Osteoblast (primary cell): ENCODE results near the gene CMKLR1. TPM values are rescaled to one million over a fixed set of nuclear protein-coding genes. Genes with fewer than 3 reads are reported as not detected.

Experiments used
- DNase-seq: peaks from one replicate; pipeline ENCODE4 v3.0.0; 2011; ENCODE audit warnings: low spot score, mixed read lengths; ENCODE audit not compliant: insufficient read length; ENCODE audit errors: missing footprints
- H2AFZ ChIP-seq: 2 replicates; pipeline ENCODE4 v1.6.0; 2011; ENCODE audit warnings: mild to moderate bottlenecking, low read length
- H3K27ac ChIP-seq: 2 replicates; pipeline ENCODE4 v1.5.1; 2011; ENCODE audit warnings: mild to moderate bottlenecking, low read depth, low read length, moderate library complexity
- H3K27me3 ChIP-seq: 2 replicates; pipeline ENCODE4 v1.6.0; 2012; ENCODE audit warnings: mild to moderate bottlenecking, control low read depth, inconsistent platforms, low read length, moderate library complexity; ENCODE audit not compliant: insufficient read depth
- H3K36me3 ChIP-seq: 2 replicates; pipeline ENCODE4 v1.5.1; 2011; ENCODE audit warnings: mild to moderate bottlenecking, low read length, control low read depth, moderate library complexity; ENCODE audit not compliant: insufficient read depth
- H3K4me1 ChIP-seq: 2 replicates; pipeline ENCODE4 v1.5.1; 2011; ENCODE audit warnings: mild to moderate bottlenecking, low read length, control low read depth, moderate library complexity; ENCODE audit not compliant: insufficient read depth
- H3K4me2 ChIP-seq: 2 replicates; pipeline ENCODE4 v1.6.0; 2011; ENCODE audit warnings: mild to moderate bottlenecking, low read length; ENCODE audit not compliant: insufficient read depth
- H3K4me3 ChIP-seq: fragments of 200-600 bp; sonication (generic); 3 replicates; pipeline ENCODE4 v1.5.1; 2012; ENCODE audit warnings: mild to moderate bottlenecking, low read length, inconsistent platforms; ENCODE audit not compliant: insufficient read depth
- H3K79me2 ChIP-seq: 2 replicates; pipeline ENCODE4 v1.6.0; 2012; ENCODE audit warnings: mild to moderate bottlenecking, low read length, control low read depth, inconsistent platforms; ENCODE audit not compliant: insufficient read depth
- H3K9me3 ChIP-seq: 2 replicates; pipeline ENCODE4 v1.5.1; 2011; ENCODE audit warnings: low read depth, low read length, control low read depth
- H4K20me1 ChIP-seq: 2 replicates; pipeline ENCODE4 v1.6.0; 2012; ENCODE audit warnings: mild to moderate bottlenecking, low read length, control low read depth; ENCODE audit not compliant: insufficient read depth
- total RNA-seq: library from RNA; depleted of rRNA; stranded (reverse); fragments of >200 nt; gene quantifications from 2 replicates; pipeline ENCODE4 v1.2.3, GENCODE V29; 2012
- TF ChIP-seq, protein P1 (sequence below): IDR thresholded peaks from 2 replicates; pipeline ENCODE4 v1.5.1; 2011; ENCODE audit warnings: mild to moderate bottlenecking, low read depth, low read length, moderate library complexity; ENCODE audit errors: extremely low read depth

CMKLR1 gene
- total RNA-seq, 1 donor = 9.8 TPM

DNA sequence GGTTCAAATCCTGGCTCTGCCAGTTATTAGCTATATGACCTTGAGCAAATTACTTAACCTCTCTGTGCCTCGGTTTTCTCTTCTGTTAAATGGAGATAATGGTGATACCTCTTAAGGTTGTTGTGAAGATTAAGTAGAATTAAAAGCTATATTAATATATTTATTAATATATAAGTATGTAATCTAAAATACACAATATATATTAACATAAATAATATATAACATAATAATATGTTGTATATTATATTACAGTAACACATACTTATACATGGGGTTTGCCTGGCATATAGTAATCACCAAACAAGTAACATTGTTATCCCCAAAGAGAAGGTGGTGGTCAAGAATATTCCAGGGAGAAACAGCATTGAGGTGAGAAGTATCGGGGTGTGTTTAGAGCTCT is 92.0 kb downstream of the CMKLR1 start:
- H3K4me2 ChIP-seq = no peak overlapping the region
- no peaks in the 10 kb centered on the region for H3K9me3 ChIP-seq
- TF ChIP-seq, protein P1, sequence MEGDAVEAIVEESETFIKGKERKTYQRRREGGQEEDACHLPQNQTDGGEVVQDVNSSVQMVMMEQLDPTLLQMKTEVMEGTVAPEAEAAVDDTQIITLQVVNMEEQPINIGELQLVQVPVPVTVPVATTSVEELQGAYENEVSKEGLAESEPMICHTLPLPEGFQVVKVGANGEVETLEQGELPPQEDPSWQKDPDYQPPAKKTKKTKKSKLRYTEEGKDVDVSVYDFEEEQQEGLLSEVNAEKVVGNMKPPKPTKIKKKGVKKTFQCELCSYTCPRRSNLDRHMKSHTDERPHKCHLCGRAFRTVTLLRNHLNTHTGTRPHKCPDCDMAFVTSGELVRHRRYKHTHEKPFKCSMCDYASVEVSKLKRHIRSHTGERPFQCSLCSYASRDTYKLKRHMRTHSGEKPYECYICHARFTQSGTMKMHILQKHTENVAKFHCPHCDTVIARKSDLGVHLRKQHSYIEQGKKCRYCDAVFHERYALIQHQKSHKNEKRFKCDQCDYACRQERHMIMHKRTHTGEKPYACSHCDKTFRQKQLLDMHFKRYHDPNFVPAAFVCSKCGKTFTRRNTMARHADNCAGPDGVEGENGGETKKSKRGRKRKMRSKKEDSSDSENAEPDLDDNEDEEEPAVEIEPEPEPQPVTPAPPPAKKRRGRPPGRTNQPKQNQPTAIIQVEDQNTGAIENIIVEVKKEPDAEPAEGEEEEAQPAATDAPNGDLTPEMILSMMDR = no peak
- H3K79me2 ChIP-seq = no peaks in the 10 kb centered on the region
- no peaks in the 10 kb centered on the region for H3K27me3 ChIP-seq
- no peak for DNase-seq
- H3K36me3 ChIP-seq = no peaks in the 10 kb centered on the region
- no peak overlapping the region for H3K27ac ChIP-seq
- H2AFZ ChIP-seq = no peak overlapping the region
- H3K4me3 ChIP-seq = no peak overlapping the region
- H4K20me1 ChIP-seq = no peaks in the 10 kb centered on the region
- H3K4me1 ChIP-seq = no peaks in the 10 kb centered on the region

DNA sequence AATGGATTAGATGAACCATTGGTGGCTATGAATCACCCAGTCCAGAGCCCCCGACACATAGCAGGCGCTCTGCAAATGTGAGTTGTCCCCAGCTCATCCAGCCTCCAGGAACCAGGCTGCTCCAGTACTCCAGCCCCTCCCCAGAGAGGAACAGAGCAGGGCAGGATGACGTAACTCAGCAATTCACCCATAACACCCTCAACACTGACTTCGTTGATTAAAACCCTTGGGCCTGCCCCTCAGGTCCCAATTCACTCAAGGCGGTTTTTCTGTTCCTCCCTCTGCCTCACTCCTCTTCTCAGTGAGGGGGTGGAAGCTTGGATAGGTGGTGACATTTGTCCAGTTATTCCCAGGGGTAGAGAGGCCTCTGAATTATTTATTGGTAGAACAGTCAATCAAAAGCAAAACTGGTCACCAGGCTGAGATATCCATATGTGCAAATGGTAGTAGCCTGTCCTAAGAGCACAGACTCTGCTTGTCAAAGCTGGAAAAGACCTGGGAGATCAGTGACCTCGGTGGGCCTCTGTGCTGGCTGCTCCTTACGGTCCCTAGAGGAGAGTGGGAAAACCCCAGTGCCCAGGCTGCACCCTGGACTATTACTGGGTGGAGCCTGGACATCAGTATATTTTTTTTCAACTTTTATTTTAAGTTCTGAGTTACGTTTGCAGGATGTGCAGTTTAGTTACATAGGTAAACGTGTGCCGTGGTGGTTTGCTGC is 97.0 kb downstream of the CMKLR1 start:
- no peak overlapping the region for H3K4me3 ChIP-seq
- no peak overlapping the region for H2AFZ ChIP-seq
- no peaks in the 10 kb centered on the region for H3K79me2 ChIP-seq
- H3K4me2 ChIP-seq = no peak overlapping the region
- no peaks in the 10 kb centered on the region for H4K20me1 ChIP-seq
- no peak for DNase-seq
- no peaks in the 10 kb centered on the region for H3K36me3 ChIP-seq
- peaks cover 2% of the 10 kb centered on the region for H3K9me3 ChIP-seq
- no peak overlapping the region for H3K27ac ChIP-seq
- TF ChIP-seq, protein P1 = no peak
- no peaks in the 10 kb centered on the region for H3K4me1 ChIP-seq
- peaks cover 1% of the 10 kb centered on the region for H3K27me3 ChIP-seq

DNA sequence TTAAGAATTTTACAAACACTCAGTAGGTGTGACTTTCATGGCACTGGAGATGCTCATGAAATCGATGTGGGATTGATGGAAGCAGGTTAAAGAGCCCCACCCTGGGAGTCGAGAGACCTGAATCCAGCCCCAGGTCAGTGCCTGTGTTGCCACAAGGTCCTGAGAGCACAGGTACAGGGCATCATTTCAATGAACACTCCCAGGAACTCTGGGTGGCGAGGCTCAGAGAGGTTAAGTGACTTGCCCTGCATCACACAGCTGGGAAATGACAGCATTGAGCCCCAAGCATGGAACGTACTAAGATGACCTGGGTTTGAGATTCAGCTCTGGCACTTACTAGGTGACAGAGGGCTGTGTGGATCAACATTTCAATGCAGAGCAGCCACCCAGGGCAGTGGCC is 98.2 kb downstream of the CMKLR1 start:
- no peaks in the 10 kb centered on the region for H3K79me2 ChIP-seq
- H3K36me3 ChIP-seq = no peaks in the 10 kb centered on the region
- no peaks in the 10 kb centered on the region for H3K4me1 ChIP-seq
- DNase-seq = no peak
- H3K9me3 ChIP-seq = peaks cover 4% of the 10 kb centered on the region
- H4K20me1 ChIP-seq = no peaks in the 10 kb centered on the region
- peaks cover 7% of the 10 kb centered on the region for H3K27me3 ChIP-seq
- no peak overlapping the region for H3K4me2 ChIP-seq
- no peak overlapping the region for H2AFZ ChIP-seq
- H3K4me3 ChIP-seq = no peak overlapping the region
- TF ChIP-seq, protein P1 = no peak
- no peak overlapping the region for H3K27ac ChIP-seq

DNA sequence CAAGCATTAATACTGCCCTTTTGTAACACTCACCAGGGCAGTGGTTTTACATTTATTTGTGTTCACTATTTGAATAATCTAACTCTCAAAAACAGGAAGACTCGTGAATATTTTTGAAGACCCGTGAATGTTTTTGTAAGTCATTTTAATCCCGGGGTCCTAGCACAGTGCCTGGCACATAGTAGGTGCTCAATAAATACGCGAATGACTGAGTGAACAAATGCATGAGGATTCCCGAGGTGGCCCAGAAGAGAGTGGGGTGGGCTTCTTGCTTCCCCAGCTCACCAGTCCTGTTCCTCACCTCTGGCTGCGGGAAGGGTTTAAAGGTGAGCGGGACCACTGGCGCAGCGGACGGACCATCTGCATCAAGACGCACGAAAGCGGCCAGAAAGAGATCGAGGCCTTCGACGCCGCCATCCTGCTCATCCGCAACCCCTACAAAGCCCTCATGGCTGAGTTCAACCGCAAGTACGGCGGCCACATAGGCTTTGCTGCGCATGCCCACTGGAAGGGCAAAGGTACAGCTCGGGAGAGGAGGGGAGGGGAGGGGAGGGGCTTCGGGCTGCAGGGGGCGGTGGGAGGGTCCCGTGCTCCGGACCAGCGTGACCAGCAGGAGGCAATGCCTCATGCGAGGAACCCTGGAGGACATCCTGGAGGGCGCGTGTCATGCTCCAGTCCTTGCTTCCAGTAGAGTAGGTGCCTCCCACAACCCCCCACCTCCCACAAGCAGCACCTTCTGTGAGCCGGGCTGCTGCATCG is 98.9 kb downstream of the CMKLR1 start:
- DNase-seq = no peak
- TF ChIP-seq, protein P1 = no peak
- H3K4me1 ChIP-seq = no peaks in the 10 kb centered on the region
- H3K27me3 ChIP-seq = peaks cover 7% of the 10 kb centered on the region
- no peak overlapping the region for H2AFZ ChIP-seq
- no peaks in the 10 kb centered on the region for H4K20me1 ChIP-seq
- H3K27ac ChIP-seq = no peak overlapping the region
- H3K4me3 ChIP-seq = no peak overlapping the region
- H3K79me2 ChIP-seq = no peaks in the 10 kb centered on the region
- no peak overlapping the region for H3K4me2 ChIP-seq
- no peaks in the 10 kb centered on the region for H3K36me3 ChIP-seq
- H3K9me3 ChIP-seq = peaks cover 4% of the 10 kb centered on the region
